T-cell (primary cell): ENCODE data around the gene MAP4. TPM values are rescaled to one million over a fixed set of nuclear protein-coding genes. Genes with fewer than 3 reads are reported as not detected.

Experiments used
- ATAC-seq, 4 experiments: fragments of 200-7000 bp in 3 of 4; fragments of 150-1000 bp in 1 of 4; cut with Tn5 transposase; replicated peaks in 1 of 4; 1 replicate in 3 of 4; 2 replicates in 1 of 4; pipeline ENCODE4 v1.10.0; 2021; ENCODE audit warnings: moderate library complexity in 3 of 4, mild to moderate bottlenecking in 2 of 4, moderate number of reproducible peaks in 1 of 4
- CTCF ChIA-PET, 2 donors: fragments of 300-600 bp; sonication (Branson Sonifier 250); formaldehyde crosslinking; loops; one replicate each; lab custom pipeline; 2022; ENCODE audit warnings: antibody characterized with exemption in 2 of 2; lab: Charles Lee
- POLR2A ChIA-PET, 2 donors: fragments of 300-600 bp; sonication (Branson Sonifier 250); formaldehyde crosslinking; loops; one replicate each; lab custom pipeline; 2022; ENCODE audit warnings: antibody characterized with exemption in 2 of 2; lab: Charles Lee
- DNase-seq, 35 experiments: peaks; one replicate each; pipeline versions ENCODE4 v3.0.0 to v3.0.0-alpha.2; 2013 to 2023
- H3K27ac ChIP-seq: one replicate; pipeline ENCODE4 v1.5.1; 2013; ENCODE audit warnings: low read length
- H3K27me3 ChIP-seq, 2 experiments: replicated peaks in 1 of 2; 1 replicate in 1 of 2; 2 replicates in 1 of 2; pipeline versions ENCODE4 v1.6.1 to v1.7.0; 2013; ENCODE audit warnings: low read length in 1 of 2, mixed read lengths in 1 of 2; ENCODE audit not compliant: control insufficient read depth in 2 of 2, insufficient read depth in 2 of 2; ENCODE audit errors: extremely low read depth in 1 of 2
- H3K36me3 ChIP-seq, 2 donors: 1 replicate in 1 of 2; 2 replicates in 1 of 2; pipeline versions ENCODE4 v1.6.1 to v1.7.0; 2013; ENCODE audit warnings: low read length in 1 of 2; ENCODE audit not compliant: control insufficient read depth in 2 of 2, insufficient read depth in 1 of 2; ENCODE audit errors: extremely low read depth in 1 of 2
- H3K4me1 ChIP-seq, 2 experiments: 1 replicate in 1 of 2; 2 replicates in 1 of 2; pipeline versions ENCODE4 v1.6.1 to v1.7.0; 2013; ENCODE audit warnings: low read length in 2 of 2, mixed read lengths in 1 of 2; ENCODE audit not compliant: insufficient read depth in 2 of 2, control insufficient read depth in 1 of 2; ENCODE audit errors: extremely low read depth in 1 of 2
- H3K4me3 ChIP-seq, 2 donors: 1 replicate in 1 of 2; 2 replicates in 1 of 2; pipeline versions ENCODE4 v1.5.1 to v1.7.0; 2013; ENCODE audit warnings: mild to moderate bottlenecking in 2 of 2, low read length in 1 of 2, moderate library complexity in 1 of 2; ENCODE audit not compliant: control insufficient read depth in 1 of 2; ENCODE audit errors: extremely low read depth in 1 of 2
- H3K9me3 ChIP-seq: 2 replicates; pipeline ENCODE4 v1.7.0; 2013
- H3K27ac Mint-ChIP-seq, 2 donors: one replicate each; pipeline ENCODE4 v1.8.0; 2020 to 2021; ENCODE audit warnings: mild to moderate bottlenecking in 2 of 2, mixed read lengths in 2 of 2
- H3K27me3 Mint-ChIP-seq, 2 donors: one replicate each; pipeline ENCODE4 v1.8.0; 2021 to 2022; ENCODE audit warnings: mixed read lengths in 2 of 2
- H3K36me3 Mint-ChIP-seq: one replicate; pipeline ENCODE4 v1.8.0; 2021; ENCODE audit warnings: mixed read lengths
- H3K4me1 Mint-ChIP-seq, 3 donors: one replicate each; pipeline ENCODE4 v1.8.0; 2020 to 2022; ENCODE audit warnings: mixed read lengths in 3 of 3, mild to moderate bottlenecking in 1 of 3
- H3K4me3 Mint-ChIP-seq, 3 donors: one replicate each; pipeline ENCODE4 v1.8.0; 2020 to 2022; ENCODE audit warnings: mild to moderate bottlenecking in 3 of 3, mixed read lengths in 3 of 3, moderate library complexity in 3 of 3
- H3K9me3 Mint-ChIP-seq, 3 donors: one replicate each; pipeline ENCODE4 v1.8.0; 2020 to 2022; ENCODE audit warnings: mixed read lengths in 3 of 3
- WGBS: methylation state at CpG from one replicate; pipeline ENCODE4 v1.1.5; 2013; ENCODE audit warnings: missing lambda C conversion rate; ENCODE audit not compliant: insufficient coverage; 5-methylcytosine and 5-hydroxymethylcytosine counted together
- total RNA-seq, 35 experiments: library from RNA in 6 of 35; stranded (reverse) in 6 of 35; fragments of 120-200 nt in 1 of 35; gene quantifications; one replicate each; pipeline versions ENCODE4 v1.2.1 to v1.2.4 and lab custom pipeline; 2013 to 2026

Gene MAP4
- total RNA-seq, 5 donors from 2014 or later (not counting 1 experiment from before 2014, with no cell fraction given), result 60.7 to 85.1 (median 76.7) TPM

- Histone ChIP-seq H3K9me3 (no peaks in the 10 kb centered on the region), H3K27me3 (no peaks in the 10 kb centered on the region), H3K27ac (no peak overlapping the region), H3K36me3 (no peaks in the 10 kb centered on the region), H3K4me1 (no peaks in the 10 kb centered on the region), H3K4me3 (no peak overlapping the region)
- Mint-ChIP-seq H3K27me3 (no peaks in the 10 kb centered on the region), H3K9me3 (no peaks in the 10 kb centered on the region), H3K4me1 (peaks cover 2 to 13% (median 4%) of the 10 kb centered on the region in 3 donors), H3K4me3 (no peak overlapping the region), H3K36me3 (peaks cover 10% of the 10 kb centered on the region), H3K27ac (no peak overlapping the region)
- DNase-seq, result no peak
- ATAC-seq, result no peak
- POLR2A ChIA-PET, result no interaction called here
- CTCF ChIA-PET, result no interaction called here
- WGBS, result no CpG with 5 or more reads among the region's 1 CpG
These were observed 37.1 kb downstream of the MAP4 start for GRCh38 chr3:47979070-47979469.

GRCh38 chr3:47978386-47978785 is 37.8 kb downstream of the MAP4 start:
- Histone ChIP-seq H3K9me3 (no peaks in the 10 kb centered on the region), H3K27ac (no peak overlapping the region), H3K4me3 (no peak overlapping the region), H3K4me1 (no peaks in the 10 kb centered on the region), H3K27me3 (no peaks in the 10 kb centered on the region), H3K36me3 (no peaks in the 10 kb centered on the region)
- no peak for DNase-seq
- ChIA-PET CTCF (no interaction called here), POLR2A (interaction anchor here in 1 of 2 donors (0.6 kb wide), 1 partner anchor 271 kb away, joined by 4 read pairs; no protein-coding TSS in a partner anchor)
- WGBS, result no CpG with 5 or more reads among the region's 8 CpGs
- Mint-ChIP-seq H3K4me1 (peaks cover 2 to 13% (median 4%) of the 10 kb centered on the region in 3 donors), H3K36me3 (peaks cover 13% of the 10 kb centered on the region), H3K4me3 (no peak overlapping the region), H3K27me3 (no peaks in the 10 kb centered on the region), H3K9me3 (no peaks in the 10 kb centered on the region), H3K27ac (no peak overlapping the region)
- no peak for ATAC-seq

GRCh38 chr3:47976135-47976732 is 40.0 kb downstream of the MAP4 start:
- no peak overlapping the region for H3K4me3 Mint-ChIP-seq
- peaks cover 17% of the 10 kb centered on the region for H3K36me3 Mint-ChIP-seq
- Histone ChIP-seq H3K4me1 (no peaks in the 10 kb centered on the region), H3K27ac (no peak overlapping the region), H3K27me3 (no peaks in the 10 kb centered on the region), H3K9me3 (no peaks in the 10 kb centered on the region), H3K36me3 (no peaks in the 10 kb centered on the region), H3K4me3 (no peak overlapping the region)
- H3K4me1 Mint-ChIP-seq, result peaks cover 2 to 11% (median 4%) of the 10 kb centered on the region in 3 donors
- ChIA-PET CTCF (no interaction called here), POLR2A (no interaction called here)
- H3K9me3 Mint-ChIP-seq, result no peaks in the 10 kb centered on the region
- ATAC-seq (no peak), DNase-seq (no peak)
- H3K27me3 Mint-ChIP-seq, result no peaks in the 10 kb centered on the region
- 85% methylated on average over 3 of the region's 3 CpGs for WGBS
- H3K27ac Mint-ChIP-seq, result no peak overlapping the region

GRCh38 chr3:47974974-47975470 is 41.2 kb downstream of the MAP4 start:
- CTCF ChIA-PET, result interaction anchor here in 1 of 2 donors (0.7 kb wide), 1 partner anchor 360 kb away, joined by 4 read pairs; no protein-coding TSS in a partner anchor
- Mint-ChIP-seq H3K4me1 (peaks cover 2 to 11% (median 4%) of the 10 kb centered on the region in 3 donors), H3K9me3 (no peaks in the 10 kb centered on the region), H3K36me3 (peaks cover 18% of the 10 kb centered on the region), H3K27me3 (no peaks in the 10 kb centered on the region), H3K4me3 (no peak overlapping the region), H3K27ac (no peak overlapping the region)
- Histone ChIP-seq H3K4me1 (no peaks in the 10 kb centered on the region), H3K4me3 (no peak overlapping the region), H3K9me3 (no peaks in the 10 kb centered on the region), H3K27me3 (no peaks in the 10 kb centered on the region), H3K36me3 (no peaks in the 10 kb centered on the region), H3K27ac (no peak overlapping the region)
- POLR2A ChIA-PET, result interaction anchor here in 1 of 2 donors (0.6 kb wide), 1 partner anchor 16 kb away, joined by 6 read pairs; no protein-coding TSS in a partner anchor
- no CpG with 5 or more reads among the region's 4 CpGs for WGBS
- DNase-seq (no peak), ATAC-seq (no peak)

- CTCF ChIA-PET, result no interaction called here
These were observed 45.1 kb downstream of the MAP4 start for GRCh38 chr3:47971081-47971480.

GRCh38 chr3:47964740-47965139 is 51.5 kb downstream of the MAP4 start:
- ATAC-seq, result no peak
- POLR2A ChIA-PET, result no interaction called here
- no peaks in the 10 kb centered on the region for H3K9me3 ChIP-seq
- CTCF ChIA-PET, result no interaction called here
- no peak for DNase-seq
- Mint-ChIP-seq H3K27ac (no peak overlapping the region), H3K4me3 (no peak overlapping the region), H3K36me3 (peaks cover 2% of the 10 kb centered on the region), H3K4me1 (peaks cover 26 to 44% (median 39%) of the 10 kb centered on the region in 3 donors), H3K27me3 (no peaks in the 10 kb centered on the region), H3K9me3 (no peaks in the 10 kb centered on the region)
- H3K27me3 ChIP-seq, result no peaks in the 10 kb centered on the region
- no peak overlapping the region for H3K4me3 ChIP-seq
- no peak overlapping the region for H3K27ac ChIP-seq
- WGBS, result 100% methylated on average over 1 of the region's 4 CpGs
- H3K36me3 ChIP-seq, result no peaks in the 10 kb centered on the region
- H3K4me1 ChIP-seq, result peaks cover 5 to 13% of the 10 kb centered on the region in 2 experiments

More at GRCh38 chr3:47971081-47971480, 45.1 kb downstream of the MAP4 start:
- Histone ChIP-seq H3K4me1 (no peaks in the 10 kb centered on the region), H3K27ac (no peak overlapping the region), H3K9me3 (no peaks in the 10 kb centered on the region), H3K4me3 (no peak overlapping the region), H3K36me3 (no peaks in the 10 kb centered on the region), H3K27me3 (no peaks in the 10 kb centered on the region)
- no peak for DNase-seq
- H3K9me3 Mint-ChIP-seq, result no peaks in the 10 kb centered on the region
- no peaks in the 10 kb centered on the region for H3K27me3 Mint-ChIP-seq
- 100% methylated on average over 1 of the region's 3 CpGs for WGBS
- peaks cover 15% of the 10 kb centered on the region for H3K36me3 Mint-ChIP-seq
- H3K4me3 Mint-ChIP-seq, result no peak overlapping the region
- POLR2A ChIA-PET, result interaction anchor here in 1 of 2 donors (0.6 kb wide), 2 partner anchors 16 to 75 kb away, joined by 3 to 9 read pairs; no protein-coding TSS in a partner anchor
- H3K4me1 Mint-ChIP-seq, result peaks cover 0 to 6% (median 5%) of the 10 kb centered on the region in 3 donors
- no peak overlapping the region for H3K27ac Mint-ChIP-seq
- no peak for ATAC-seq
